ENCODE results near the gene SULT1A1. TPM values are rescaled to one million over a fixed set of nuclear protein-coding genes. Genes with fewer than 3 reads are reported as not detected.

Gene SULT1A1
- total RNA-seq, 2 donors from 2014 or later, result 7.0 to 27.2 TPM

GRCh38 chr16:28561557-28562187 lies 48.2 kb downstream of the SULT1A1 start:
- no peak overlapping the region for H3K27ac ChIP-seq
- no peaks in the 10 kb centered on the region for H3K27me3 ChIP-seq (replicated peaks; ENCODE audit: insufficient read depth)
- H3K4me1 ChIP-seq (ENCODE audit: control insufficient read depth in 1 of 2, low read depth in 2 of 2), result peaks cover 0 to 13% of the 10 kb centered on the region in 2 donors
- H3K36me3 ChIP-seq, result no peaks in the 10 kb centered on the region
- DNase-seq (ENCODE audit: low spot score) (no peak), ATAC-seq (ENCODE audit: insufficient number of reproducible peaks, low FRiP score, low read depth) (no peak)
- no peak for TF ChIP-seq CTCF (IDR thresholded peaks at IDR 0.05)
- H3K4me3 ChIP-seq, result no peak overlapping the region
- no peaks in the 10 kb centered on the region for H3K9me3 ChIP-seq

GRCh38 chr16:28558456-28558855 lies 51.4 kb downstream of the SULT1A1 start:
- no peaks in the 10 kb centered on the region for H3K9me3 ChIP-seq
- ATAC-seq (ENCODE audit: insufficient number of reproducible peaks, low FRiP score, low read depth) (no peak), DNase-seq (ENCODE audit: low spot score) (no peak)
- H3K27me3 ChIP-seq (replicated peaks; ENCODE audit: insufficient read depth), result no peaks in the 10 kb centered on the region
- no peak for TF ChIP-seq CTCF (IDR thresholded peaks at IDR 0.05)
- no peaks in the 10 kb centered on the region for H3K36me3 ChIP-seq
- H3K4me1 ChIP-seq (ENCODE audit: control insufficient read depth in 1 of 2, low read depth in 2 of 2), result peaks cover under 1 to 24% of the 10 kb centered on the region in 2 donors
- H3K4me3 ChIP-seq, result no peak overlapping the region
- no peak overlapping the region for H3K27ac ChIP-seq

- no peak overlapping the region for H3K27ac ChIP-seq
- H3K27me3 ChIP-seq (replicated peaks; ENCODE audit: insufficient read depth), result no peaks in the 10 kb centered on the region
- no peaks in the 10 kb centered on the region for H3K9me3 ChIP-seq
- ATAC-seq (ENCODE audit: insufficient number of reproducible peaks, low FRiP score, low read depth) (no peak), DNase-seq (ENCODE audit: low spot score) (no peak)
- H3K4me1 ChIP-seq (ENCODE audit: control insufficient read depth in 1 of 2, low read depth in 2 of 2), result peaks cover 4 to 19% of the 10 kb centered on the region in 2 donors
- TF ChIP-seq CTCF (IDR thresholded peaks at IDR 0.05), result no peak
- H3K4me3 ChIP-seq, result no peak overlapping the region
- no peaks in the 10 kb centered on the region for H3K36me3 ChIP-seq
Measured at GRCh38 chr16:28556914-28557320, 52.9 kb downstream of the SULT1A1 start.

GRCh38 chr16:28555561-28555960 lies 54.3 kb downstream of the SULT1A1 start:
- H3K27ac ChIP-seq, result no peak overlapping the region
- DNase-seq (ENCODE audit: low spot score) (no peak), ATAC-seq (ENCODE audit: insufficient number of reproducible peaks, low FRiP score, low read depth) (no peak)
- no peaks in the 10 kb centered on the region for H3K36me3 ChIP-seq
- TF ChIP-seq CTCF (IDR thresholded peaks at IDR 0.05), result no peak
- no peak overlapping the region for H3K4me3 ChIP-seq
- peaks cover 4 to 11% of the 10 kb centered on the region in 2 donors for H3K4me1 ChIP-seq (ENCODE audit: control insufficient read depth in 1 of 2, low read depth in 2 of 2)
- no peaks in the 10 kb centered on the region for H3K27me3 ChIP-seq (replicated peaks; ENCODE audit: insufficient read depth)
- H3K9me3 ChIP-seq, result no peaks in the 10 kb centered on the region

Other genes with a start within 250 kb of the SULT1A1 start
- gene NPIPB6, start 246.5 kb downstream of the SULT1A1 start, total RNA-seq, result 1 to 10 TPM; 2.2 to 8.2 TPM
- gene EIF3CL, start 206.2 kb downstream of the SULT1A1 start, total RNA-seq, result 100 to 1,000 TPM in 1 of 2 donors, 10 to 100 TPM in 1; 72.4 to 107 TPM
- gene NPIPB7, start 137.7 kb downstream of the SULT1A1 start, total RNA-seq, result not detected
- gene CLN3, start 118.0 kb downstream of the SULT1A1 start, total RNA-seq, result 10 to 100 TPM; 16.9 to 25.2 TPM
- 1 to 10 TPM; 1.1 to 3.4 TPM for gene APOBR, start 115.4 kb downstream of the SULT1A1 start, total RNA-seq
- 1 to 10 TPM in 1 of 2 donors, under 1 TPM in 1; 0.68 to 2.5 TPM for gene IL27, start 103.2 kb downstream of the SULT1A1 start, total RNA-seq
- 10 to 100 TPM; 17.7 to 53.5 TPM for gene NUPR1, start 71.1 kb downstream of the SULT1A1 start, total RNA-seq
- 10 to 100 TPM; 17.8 to 26.9 TPM for gene SGF29, start 56.1 kb downstream of the SULT1A1 start, total RNA-seq
- gene SULT1A2, start 13.0 kb downstream of the SULT1A1 start, total RNA-seq, result not detected
- not detected for gene NPIPB8, start 28.0 kb upstream of the SULT1A1 start, total RNA-seq
- gene EIF3C, start 101.4 kb upstream of the SULT1A1 start, total RNA-seq, result 100 to 1,000 TPM; 167 to 206 TPM
- 1 to 10 TPM; 3.0 to 8.4 TPM for gene NPIPB9, start 141.7 kb upstream of the SULT1A1 start, total RNA-seq
- gene ATXN2L, start 213.0 kb upstream of the SULT1A1 start, total RNA-seq, result 10 to 100 TPM; 79.9 to 84.3 TPM
- 10 to 100 TPM; 48.9 to 50.2 TPM for gene TUFM, start 236.3 kb upstream of the SULT1A1 start, total RNA-seq